Mammary epithelial cell (primary cell): ENCODE results near the gene NEUROD4.

Experiments used
- CTCF ChIP-seq, 2 donors: IDR thresholded peaks in 1 of 2; conservative IDR thresholded peaks in 1 of 2; 2 replicates each; pipeline ENCODE4 v1.5.1; 2011 to 2012; ENCODE audit warnings: inconsistent platforms in 2 of 2, low read length in 2 of 2, mild to moderate bottlenecking in 2 of 2, control low read depth in 1 of 2, low read depth in 1 of 2; ENCODE audit not compliant: insufficient read depth in 1 of 2; ENCODE audit errors: extremely low read depth in 1 of 2
- EZH2 ChIP-seq: IDR thresholded peaks from 2 replicates; pipeline ENCODE4 v1.6.1; 2012; ENCODE audit warnings: low read length, inconsistent platforms, borderline replicate concordance

- TF ChIP-seq EZH2 (no peak), CTCF (conservative IDR thresholded peaks at IDR 0.05 in 1 of 2, IDR thresholded peaks at IDR 0.05 in 1 of 2; ENCODE audit: extremely low read depth in 1 of 2, insufficient read depth in 1 of 2, low read depth in 1 of 2, low read length in 2 of 2) (no peak)
These were observed 18.4 kb upstream of the NEUROD4 start for GRCh38 chr12:55001198-55001868.
